HUES48 (cell line): ENCODE measurements around the gene CDH2.

ENCODE experiments used
- H3K27ac ChIP-seq: one replicate; pipeline ENCODE4 v1.7.0; 2013; ENCODE audit warnings: low read depth, low read length, inconsistent platforms
- H3K27me3 ChIP-seq: 2 replicates; pipeline ENCODE4 v1.6.1; 2013; ENCODE audit warnings: mild to moderate bottlenecking, low read length; ENCODE audit not compliant: control insufficient read depth, insufficient read depth
- H3K36me3 ChIP-seq: 2 replicates; pipeline ENCODE4 v1.6.1; 2013; ENCODE audit warnings: low read length; ENCODE audit not compliant: control insufficient read depth, insufficient read depth
- H3K4me1 ChIP-seq: 2 replicates; pipeline ENCODE4 v1.6.1; 2013; ENCODE audit warnings: mild to moderate bottlenecking, low read length; ENCODE audit not compliant: control insufficient read depth, insufficient read depth
- H3K4me3 ChIP-seq: 2 replicates; pipeline ENCODE4 v1.5.1; 2013; ENCODE audit warnings: mild to moderate bottlenecking, low read depth, low read length
- H3K9ac ChIP-seq: 2 replicates; pipeline ENCODE4 v1.6.1; 2013; ENCODE audit warnings: mild to moderate bottlenecking, low read depth, low read length, moderate library complexity
- H3K9me3 ChIP-seq: 2 replicates; pipeline ENCODE4 v1.6.1; 2013; ENCODE audit warnings: low read length; ENCODE audit not compliant: control insufficient read depth, insufficient read depth

Gene CDH2

DNA sequence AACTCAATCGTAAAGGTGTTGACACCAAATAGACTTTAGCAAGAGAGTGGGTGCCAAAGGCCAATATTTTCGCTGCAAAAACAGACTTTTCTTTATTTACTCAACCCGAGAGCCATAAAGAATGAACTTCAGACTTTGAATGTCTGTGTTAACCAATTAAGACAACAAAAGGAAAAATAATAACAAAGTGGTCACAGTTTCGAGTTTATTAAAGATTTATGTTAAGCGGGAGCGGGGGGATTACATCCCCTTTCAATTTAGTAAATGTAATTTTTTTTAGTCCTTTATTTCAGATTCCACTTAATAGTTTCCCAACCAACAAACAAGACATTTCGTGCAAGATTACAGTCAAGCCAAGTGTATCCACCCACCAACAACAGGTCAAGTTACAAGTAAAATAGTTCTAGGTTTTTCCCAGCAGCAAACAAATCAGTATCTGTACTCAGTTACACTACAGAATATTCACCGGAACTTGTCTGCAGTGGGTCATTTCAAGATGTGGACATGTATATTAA lies 9.0 kb downstream of the CDH2 start:
- H3K4me1 ChIP-seq = 0 out of 2 replicates have a peak, but pooled peaks cover 3% of the 10 kb centered on the region
- no peaks in the 10 kb centered on the region for H3K9me3 ChIP-seq
- no peak overlapping the region for H3K9ac ChIP-seq
- no peak overlapping the region for H3K4me3 ChIP-seq
- H3K36me3 ChIP-seq = no peaks in the 10 kb centered on the region
- no peaks in the 10 kb centered on the region for H3K27me3 ChIP-seq
- peak overlapping the region; percentile 14 for H3K27ac ChIP-seq

GRCh38 chr18:28164771-28165483 lies 12.0 kb downstream of the CDH2 start:
- no peaks in the 10 kb centered on the region for H3K36me3 ChIP-seq
- no peaks in the 10 kb centered on the region for H3K27me3 ChIP-seq
- H3K9ac ChIP-seq = no peak overlapping the region
- H3K9me3 ChIP-seq = no peaks in the 10 kb centered on the region
- H3K4me1 ChIP-seq = peaks cover 21% of the 10 kb centered on the region; the same call in 1 of the 2 replicates
- no peak overlapping the region for H3K4me3 ChIP-seq
- no peak overlapping the region for H3K27ac ChIP-seq

DNA sequence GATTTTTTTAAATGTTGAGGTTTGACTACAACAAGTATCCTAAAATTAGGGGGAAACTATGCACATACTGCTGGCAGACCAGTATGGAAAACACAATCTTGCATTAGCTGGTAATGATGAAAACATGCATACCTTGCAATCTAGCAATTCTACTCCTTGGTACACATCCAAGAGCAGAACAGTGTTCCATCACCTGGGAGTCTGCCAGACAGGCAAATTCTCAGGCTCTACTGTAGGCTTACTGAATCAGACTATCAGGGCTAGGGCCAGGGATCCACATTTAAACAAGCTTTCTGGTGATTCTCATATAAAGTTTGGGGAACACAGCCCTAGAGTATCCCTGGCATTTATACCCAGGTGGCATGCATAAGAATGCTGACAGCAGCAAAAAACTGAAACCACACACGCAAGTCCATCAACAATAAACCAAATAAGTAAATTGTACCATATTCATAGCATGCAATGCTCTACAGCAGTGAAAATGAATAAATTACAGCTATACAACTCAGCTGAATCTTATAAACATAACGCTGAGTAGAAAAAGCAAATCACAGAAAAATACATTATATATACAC lies 13.6 kb downstream of the CDH2 start:
- H3K9ac ChIP-seq = no peak overlapping the region
- H3K27ac ChIP-seq = no peak overlapping the region
- H3K27me3 ChIP-seq = no peaks in the 10 kb centered on the region
- H3K36me3 ChIP-seq = no peaks in the 10 kb centered on the region
- no peaks in the 10 kb centered on the region for H3K9me3 ChIP-seq
- H3K4me1 ChIP-seq = peaks cover 27% of the 10 kb centered on the region
- no peak overlapping the region for H3K4me3 ChIP-seq

GRCh38 chr18:28161608-28162599 lies 15.0 kb downstream of the CDH2 start:
- Histone ChIP-seq H3K36me3 (no peaks in the 10 kb centered on the region), H3K4me3 (no peak overlapping the region), H3K9ac (no peak overlapping the region), H3K4me1 (peaks cover 24% of the 10 kb centered on the region), H3K27ac (peak overlapping the region; percentile 31), H3K27me3 (no peaks in the 10 kb centered on the region), H3K9me3 (no peaks in the 10 kb centered on the region)

DNA sequence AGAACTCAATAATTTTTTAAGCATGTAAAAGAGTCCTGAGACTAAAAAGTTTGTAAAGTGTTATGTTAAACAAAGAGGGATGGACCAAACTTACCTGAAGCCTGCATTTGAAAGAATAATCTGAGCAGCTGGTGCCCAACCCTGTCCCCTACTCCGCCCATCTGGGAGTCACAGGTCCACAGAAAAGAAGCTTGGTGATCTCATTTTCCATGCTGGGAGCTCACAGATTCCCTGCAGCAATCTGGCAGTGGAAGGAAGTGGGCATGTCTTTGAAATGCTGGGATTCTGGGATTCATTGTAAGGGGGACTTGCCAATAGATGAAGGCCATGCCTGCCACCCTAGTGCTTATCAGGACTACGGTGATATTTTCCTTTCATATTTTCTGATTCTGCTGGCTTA lies 17.9 kb downstream of the CDH2 start:
- Histone ChIP-seq H3K27me3 (no peaks in the 10 kb centered on the region), H3K4me3 (no peak overlapping the region), H3K9ac (no peak overlapping the region), H3K36me3 (no peaks in the 10 kb centered on the region), H3K9me3 (no peaks in the 10 kb centered on the region), H3K27ac (no peak overlapping the region), H3K4me1 (peaks cover 43% of the 10 kb centered on the region)

DNA sequence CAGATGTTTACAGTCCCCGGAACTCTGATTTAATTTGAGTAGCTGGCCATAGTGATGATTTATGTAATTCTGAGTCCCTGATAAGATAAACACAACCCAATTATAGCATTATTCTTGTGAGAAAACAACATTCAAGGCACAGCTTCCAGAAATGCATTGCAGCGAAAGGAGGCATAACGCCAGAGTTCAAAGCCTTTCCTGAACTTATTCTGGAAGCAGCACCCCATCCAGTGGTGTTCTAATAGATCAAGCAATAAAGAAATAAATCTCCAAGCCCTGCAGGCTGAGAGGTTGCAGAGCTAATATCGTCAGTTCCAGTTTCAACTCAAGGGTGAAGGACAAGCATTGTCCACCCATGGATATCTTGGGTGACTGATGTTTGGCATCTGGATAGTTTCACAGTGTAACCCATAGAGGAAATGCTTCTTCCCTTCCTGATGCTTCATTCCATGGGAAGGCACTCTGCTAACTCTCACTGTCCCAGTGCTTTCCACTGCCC lies 18.8 kb downstream of the CDH2 start:
- Histone ChIP-seq H3K9me3 (no peaks in the 10 kb centered on the region), H3K4me1 (peaks cover 51% of the 10 kb centered on the region), H3K4me3 (no peak overlapping the region), H3K27ac (no peak overlapping the region), H3K9ac (no peak overlapping the region), H3K36me3 (no peaks in the 10 kb centered on the region), H3K27me3 (no peaks in the 10 kb centered on the region)

GRCh38 chr18:28153485-28154065 lies 23.4 kb downstream of the CDH2 start:
- Histone ChIP-seq H3K9ac (no peak overlapping the region), H3K4me1 (peaks cover 51% of the 10 kb centered on the region), H3K27ac (peak overlapping the region; percentile 58), H3K4me3 (no peak overlapping the region), H3K9me3 (no peaks in the 10 kb centered on the region), H3K27me3 (no peaks in the 10 kb centered on the region), H3K36me3 (no peaks in the 10 kb centered on the region)

DNA sequence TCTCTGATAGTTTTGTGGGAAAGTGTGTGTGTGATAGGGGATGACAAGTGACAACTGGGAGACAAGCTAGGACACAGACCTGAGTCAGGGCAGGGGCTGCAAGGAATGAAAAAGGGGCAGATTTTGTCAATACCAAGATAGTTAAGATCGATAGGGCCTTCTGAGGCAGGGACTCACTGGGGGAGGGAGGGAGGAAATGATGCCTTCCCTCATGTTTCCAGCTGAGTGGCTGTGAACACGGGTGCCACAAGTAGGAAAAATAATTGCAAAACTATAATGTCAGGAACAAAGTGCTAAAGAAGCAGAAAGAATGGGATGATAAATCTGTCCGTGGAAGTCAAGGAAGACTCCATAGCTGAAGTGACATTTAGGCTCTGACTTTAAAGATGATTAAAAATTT lies 24.2 kb downstream of the CDH2 start:
- Histone ChIP-seq H3K9ac (no peak overlapping the region; the same call in 1 of the 2 replicates), H3K36me3 (no peaks in the 10 kb centered on the region), H3K9me3 (no peaks in the 10 kb centered on the region), H3K4me1 (peaks cover 51% of the 10 kb centered on the region), H3K27ac (peak overlapping the region; percentile 58), H3K4me3 (no peak overlapping the region), H3K27me3 (no peaks in the 10 kb centered on the region)

DNA sequence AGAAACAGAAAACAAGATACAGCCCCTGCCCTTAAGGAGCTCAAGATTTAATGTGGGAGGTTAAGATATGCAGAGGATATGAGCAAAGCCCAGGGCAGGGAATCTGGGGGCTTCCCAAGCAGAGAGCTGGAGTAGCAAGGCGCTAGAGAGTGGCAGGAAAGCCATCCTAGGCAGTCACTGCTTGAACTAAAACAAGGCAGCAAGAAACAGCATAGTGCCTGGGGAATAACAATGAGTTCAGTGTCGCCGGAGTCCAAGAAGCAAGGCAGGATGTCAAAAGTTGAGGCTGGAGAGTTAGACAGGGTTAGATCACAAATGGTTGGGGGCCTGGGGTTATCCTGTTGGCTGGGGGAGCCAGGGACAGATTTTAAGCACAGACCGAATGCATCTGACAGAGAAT lies 24.6 kb downstream of the CDH2 start:
- Histone ChIP-seq H3K4me3 (no peak overlapping the region), H3K27me3 (no peaks in the 10 kb centered on the region), H3K36me3 (no peaks in the 10 kb centered on the region), H3K9ac (no peak overlapping the region), H3K9me3 (no peaks in the 10 kb centered on the region), H3K27ac (peak overlapping the region; percentile 58), H3K4me1 (peaks cover 51% of the 10 kb centered on the region)

DNA sequence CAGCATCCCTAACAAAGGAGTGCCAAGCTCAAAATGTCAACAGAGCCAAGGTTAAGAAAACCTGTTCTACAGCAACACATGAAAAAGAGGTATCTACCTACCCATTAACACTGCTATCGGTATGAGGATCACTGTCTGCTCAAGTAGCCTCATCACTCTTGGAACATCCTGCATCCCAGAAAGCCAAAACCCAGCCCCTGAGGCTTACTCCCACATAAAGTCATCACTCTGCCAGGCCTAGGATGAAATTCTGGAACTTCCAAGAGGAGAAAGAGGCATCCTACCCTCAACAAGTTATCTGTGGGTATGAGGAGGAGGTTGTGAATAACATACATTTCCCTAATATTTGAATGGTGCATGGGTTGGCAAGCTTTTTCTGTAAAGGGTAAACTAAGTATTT lies 25.5 kb downstream of the CDH2 start:
- no peak overlapping the region for H3K9ac ChIP-seq
- peaks cover 56% of the 10 kb centered on the region for H3K4me1 ChIP-seq
- no peak overlapping the region for H3K27ac ChIP-seq
- no peak overlapping the region for H3K4me3 ChIP-seq
- H3K36me3 ChIP-seq = no peaks in the 10 kb centered on the region
- H3K9me3 ChIP-seq = no peaks in the 10 kb centered on the region
- no peaks in the 10 kb centered on the region for H3K27me3 ChIP-seq
